ENCODE data around the gene ROBO1. TPM values are rescaled to one million over a fixed set of nuclear protein-coding genes. Genes with fewer than 3 reads are reported as not detected.

ROBO1 gene
- total and polyA plus RNA-seq, 4 donors: 1.0 to 30.3 (median 3.9) TPM

- Histone ChIP-seq H3K4me3 (ENCODE audit: low read depth in 1 of 3, low read length in 3 of 3) (no peak overlapping the region), H3K27me3 (ENCODE audit: control insufficient read depth in 4 of 4, insufficient read depth in 4 of 4, low read length in 3 of 4) (no peaks in the 10 kb centered on the region), H3K4me1 (ENCODE audit: control insufficient read depth in 4 of 4, insufficient read depth in 4 of 4, low read length in 3 of 4) (no peaks in the 10 kb centered on the region), H3K9ac (ENCODE audit: low read depth in 1 of 2, low read length in 2 of 2) (no peak overlapping the region), H3K27ac (ENCODE audit: low read depth in 1 of 2, low read length in 2 of 2) (no peak overlapping the region), H3K9me3 (ENCODE audit: control insufficient read depth in 4 of 4, low read length in 3 of 4) (no peaks in the 10 kb centered on the region), H3K36me3 (ENCODE audit: control insufficient read depth in 4 of 4, insufficient read depth in 3 of 4, low read depth in 1 of 4, low read length in 3 of 4) (no peaks in the 10 kb centered on the region)
- TF ChIP-seq EGR1 (IDR thresholded peaks at IDR 0.05; ENCODE audit: low read depth in 2 of 2) (no peak), REST (IDR thresholded peaks at IDR 0.05) (no peak), NR2F2 (IDR thresholded peaks at IDR 0.05) (no peak), HNF4A (conservative IDR thresholded peaks at IDR 0.05) (no peak), MAX (IDR thresholded peaks at IDR 0.05) (no peak), TAF1 (conservative IDR thresholded peaks at IDR 0.05) (no peak), ATF3 (IDR thresholded peaks at IDR 0.05) (no peak), FOXA2 (IDR thresholded peaks at IDR 0.05) (no peak), RXRA (IDR thresholded peaks at IDR 0.05) (no peak), HNF4G (IDR thresholded peaks at IDR 0.05) (no peak), YY1 (IDR thresholded peaks at IDR 0.05) (no peak), ZBTB33 (IDR thresholded peaks at IDR 0.05) (no peak), JUND (IDR thresholded peaks at IDR 0.05) (no peak), FOXA1 (IDR thresholded peaks at IDR 0.05) (no peak), GABPA (IDR thresholded peaks at IDR 0.05 in 1 of 2, conservative IDR thresholded peaks at IDR 0.05 in 1 of 2) (no peak), RAD21 (IDR thresholded peaks at IDR 0.05) (no peak), CTCF (IDR thresholded peaks at IDR 0.05; ENCODE audit: low read depth, low read length, missing input control) (no peak), SP1 (IDR thresholded peaks at IDR 0.05) (no peak)
- 87% methylated on average over 6 of the region's 6 CpGs for WGBS
- DNase-seq (ENCODE audit: low spot score): no peak
These were observed 1138.3 kb downstream of the ROBO1 start for GRCh38 chr3:78629544-78629943.
